ENCODE results near the gene SYS1.

SYS1 gene

GRCh38 chr20:45387274-45387673 is 24.3 kb downstream of the SYS1 start:
- DNase-seq (ENCODE audit: low spot score) = no peak

- DNase-seq (ENCODE audit: low spot score) = no peak
These were observed 28.0 kb downstream of the SYS1 start for GRCh38 chr20:45390931-45391330.

GRCh38 chr20:45391559-45391958 is 28.6 kb downstream of the SYS1 start:
- no peak for DNase-seq (ENCODE audit: low spot score)

- no peak for DNase-seq (ENCODE audit: low spot score)
These were observed 29.8 kb downstream of the SYS1 start for GRCh38 chr20:45392733-45393132.

- no peak for DNase-seq (ENCODE audit: low spot score)
These were observed 31.5 kb downstream of the SYS1 start for GRCh38 chr20:45394221-45395113.

- no peak for DNase-seq (ENCODE audit: low spot score)
These were observed 32.1 kb downstream of the SYS1 start for GRCh38 chr20:45395114-45395415.

- no peak for DNase-seq (ENCODE audit: low spot score)
These were observed 36.1 kb downstream of the SYS1 start for GRCh38 chr20:45399018-45399417.

GRCh38 chr20:45400346-45401031 is 37.5 kb downstream of the SYS1 start:
- no peak for DNase-seq (ENCODE audit: low spot score)

GRCh38 chr20:45402946-45403345 is 40.0 kb downstream of the SYS1 start:
- peak; percentile 26 for DNase-seq (ENCODE audit: low spot score)

GRCh38 chr20:45404438-45404837 is 41.5 kb downstream of the SYS1 start:
- DNase-seq (ENCODE audit: low spot score) = no peak

- peak; percentile 54 for DNase-seq (ENCODE audit: low spot score)
These were observed 42.8 kb downstream of the SYS1 start for GRCh38 chr20:45405571-45406259.

GRCh38 chr20:45406260-45407066 is 43.5 kb downstream of the SYS1 start:
- peak; percentile 84 for DNase-seq (ENCODE audit: low spot score)

- peak; percentile 77 for DNase-seq (ENCODE audit: low spot score)
These were observed 44.2 kb downstream of the SYS1 start for GRCh38 chr20:45407067-45407745.

GRCh38 chr20:45407783-45408645 is 45.1 kb downstream of the SYS1 start, which contains the start of gene DBNDD2:
Gene DBNDD2 (plus strand): TSS chr20:45408289. CDS start chr20:45408468, 179 bp downstream.
- peak; percentile 19 for DNase-seq (ENCODE audit: low spot score)

GRCh38 chr20:45408646-45409213 is 45.8 kb downstream of the SYS1 start:
- DNase-seq (ENCODE audit: low spot score) = no peak

- no peak for DNase-seq (ENCODE audit: low spot score)
These were observed 46.7 kb downstream of the SYS1 start for GRCh38 chr20:45409521-45410272.

- DNase-seq (ENCODE audit: low spot score) = no peak
These were observed 47.9 kb downstream of the SYS1 start for GRCh38 chr20:45410887-45411286.

- DNase-seq (ENCODE audit: low spot score) = no peak
These were observed 49.7 kb downstream of the SYS1 start for GRCh38 chr20:45412653-45413052.

- no peak for DNase-seq (ENCODE audit: low spot score)
These were observed 50.5 kb downstream of the SYS1 start for GRCh38 chr20:45413479-45413878.

All from hepatic stellate cell (primary cell).